Endothelial cell of umbilical vein (primary cell): ENCODE measurements around the gene RTN1. TPM values are rescaled to one million over a fixed set of nuclear protein-coding genes. Genes with fewer than 3 reads are reported as not detected.

Source experiments
- BruUV-seq: library from RNA; stranded (reverse); fragments of 400-500 nt; replicated peaks from 2 replicates; lab custom pipeline; 2021; lab: Mats Ljungman, UMichigan
- CTCF ChIA-PET: fragments of 300-600, 350-600 bp; sonication (Branson Sonifier 250); formaldehyde crosslinking; loops from one replicate; lab custom pipeline; 2021; ENCODE audit warnings: antibody characterized with exemption, inconsistent platforms; lab: Charles Lee
- POLR2A ChIA-PET: fragments of 300-600, 350-600 bp; sonication (Branson Sonifier 250); formaldehyde crosslinking; loops from one replicate; lab custom pipeline; 2021; ENCODE audit warnings: antibody characterized with exemption, inconsistent platforms; lab: Charles Lee
- DNase-seq: peaks from one replicate; pipeline ENCODE4 v3.0.0-alpha.2; 2011; ENCODE audit warnings: low read depth, low spot score
- FAIRE-seq: peaks from 2 replicates; lab custom pipeline; 2011; peaks lifted over from hg19 to GRCh38; lab: Jason Lieb, UNC
- H2AFZ ChIP-seq: 2 replicates; pipeline ENCODE4 v1.6.0; 2012; ENCODE audit warnings: low read depth, low read length, control low read depth, inconsistent platforms
- H3K27ac ChIP-seq: 2 replicates; pipeline ENCODE4 v1.5.1; 2011; ENCODE audit warnings: low read depth, mild to moderate bottlenecking, control low read depth, low read length, moderate library complexity; ENCODE audit not compliant: insufficient read depth
- H3K27me3 ChIP-seq, 2 experiments: 2 replicates each; pipeline versions ENCODE4 v1.6.0 to v1.6.1; 2011; ENCODE audit warnings: low read length in 2 of 2, mixed read lengths in 1 of 2; ENCODE audit not compliant: control insufficient read depth in 2 of 2, insufficient read depth in 2 of 2
- H3K36me3 ChIP-seq, 2 experiments: 2 replicates in 1 of 2; 3 replicates in 1 of 2; pipeline ENCODE4 v1.5.1; 2011; ENCODE audit warnings: low read length in 2 of 2, mild to moderate bottlenecking in 1 of 2, moderate library complexity in 1 of 2; ENCODE audit not compliant: control insufficient read depth in 2 of 2, insufficient read depth in 2 of 2; ENCODE audit errors: extremely low read depth in 1 of 2
- H3K4me1 ChIP-seq: 3 replicates; pipeline ENCODE4 v1.5.1; 2011; ENCODE audit warnings: mild to moderate bottlenecking, low read length; ENCODE audit not compliant: control insufficient read depth, insufficient read depth; ENCODE audit errors: extremely low read depth
- H3K4me2 ChIP-seq: 2 replicates; pipeline ENCODE4 v1.6.1; 2011; ENCODE audit warnings: low read length, control low read depth, mixed read lengths; ENCODE audit not compliant: insufficient read depth
- H3K4me3 ChIP-seq, 3 experiments: fragments of 200-600 bp in 1 of 3; sonication (generic), shearing (Covaris generic) in 1 of 3; replicated peaks in 1 of 3; 2 replicates each; pipeline ENCODE4 v1.5.1; 2011 to 2016; ENCODE audit warnings: control low read depth in 3 of 3, low read length in 3 of 3, mild to moderate bottlenecking in 2 of 3, inconsistent platforms in 1 of 3, low read depth in 1 of 3, moderate library complexity in 1 of 3; ENCODE audit not compliant: insufficient read depth in 1 of 3
- H3K79me2 ChIP-seq: 2 replicates; pipeline ENCODE4 v1.6.0; 2012; ENCODE audit warnings: low read length, inconsistent platforms; ENCODE audit not compliant: control insufficient read depth, insufficient read depth
- H3K9ac ChIP-seq: replicated peaks from 2 replicates; pipeline ENCODE3; 2011; ENCODE audit warnings: low read length, control low read depth; ENCODE audit not compliant: insufficient read depth; ENCODE audit errors: extremely low read depth
- H3K9me1 ChIP-seq: replicated peaks from 3 replicates; pipeline ENCODE4 v1.6.0; 2011; ENCODE audit warnings: mild to moderate bottlenecking, low read length; ENCODE audit not compliant: control insufficient read depth, insufficient read depth; ENCODE audit errors: extremely low read depth
- H3K9me3 ChIP-seq: replicated peaks from 2 replicates; pipeline ENCODE4 v1.5.1; 2012; ENCODE audit warnings: low read length, inconsistent platforms; ENCODE audit not compliant: control insufficient read depth, insufficient read depth
- H4K20me1 ChIP-seq: replicated peaks from 2 replicates; pipeline ENCODE3; 2011; ENCODE audit warnings: mild to moderate bottlenecking, low read length; ENCODE audit not compliant: control insufficient read depth, insufficient read depth; ENCODE audit errors: extremely low read depth
- EZH2 ChIP-seq: IDR thresholded peaks from 2 replicates; pipeline ENCODE4 v1.6.1; 2012; ENCODE audit warnings: borderline replicate concordance, low read depth, mild to moderate bottlenecking, moderate library complexity, low read length, inconsistent platforms; ENCODE audit not compliant: severe bottlenecking
- FOS ChIP-seq: IDR thresholded peaks from 2 replicates; pipeline ENCODE4 v1.6.1; 2011; ENCODE audit warnings: mild to moderate bottlenecking, low read length, moderate library complexity, borderline replicate concordance; ENCODE audit not compliant: insufficient read depth
- GATA2 ChIP-seq: IDR thresholded peaks from 2 replicates; pipeline ENCODE4 v1.7.0; 2011; ENCODE audit warnings: low read depth, mild to moderate bottlenecking, moderate library complexity, mixed read lengths, low read length; ENCODE audit not compliant: insufficient read length, insufficient read depth
- JUN ChIP-seq: IDR thresholded peaks from 2 replicates; pipeline ENCODE4 v1.6.1; 2011; ENCODE audit warnings: borderline replicate concordance, low read depth; ENCODE audit not compliant: insufficient read length, insufficient read depth
- MYC ChIP-seq: IDR thresholded peaks from one replicate; pipeline ENCODE4 v1.6.1; 2011; ENCODE audit warnings: mild to moderate bottlenecking, low read depth, low read length
- POLR2A ChIP-seq: IDR thresholded peaks from 2 replicates; pipeline ENCODE4 v1.6.1; 2012; ENCODE audit warnings: low read depth, mild to moderate bottlenecking, control low read depth, low read length
- POLR2AphosphoS5 ChIP-seq: IDR thresholded peaks from 2 replicates; pipeline ENCODE4 v1.6.1; 2012; ENCODE audit warnings: low read depth, mild to moderate bottlenecking, control low read depth, low read length, moderate library complexity; ENCODE audit not compliant: insufficient read depth
- dilution Hi-C: fragments of 300-500 bp; cut with MboI; formaldehyde crosslinking; loops from one replicate; pipeline ENCODE4 v1.15.0; 2019; ENCODE audit warnings: low sequenced_read_pairs; ENCODE audit not compliant: extremely low pct_ligation_motif_present
- intact Hi-C: fragments of 100-400 bp; cut with micrococcal nuclease; formaldehyde crosslinking; loops from one replicate; pipeline ENCODE4 v1.10.0; 2022
- polyA plus RNA-seq, 4 experiments: library from polyadenylated mRNA; depleted of rRNA in 3 of 4; stranded (reverse) in 3 of 4; unstranded in 1 of 4; fragments of >200 nt; gene quantifications; 2 replicates each; pipeline versions ENCODE4 v1.2.1 to v1.2.3, GENCODE V29; 2011 to 2012; ENCODE audit warnings: missing spikeins in 1 of 4
- total RNA-seq: library from RNA; stranded (reverse); gene quantifications from 2 replicates; pipeline ENCODE4 v1.2.3, GENCODE V29; 2021
- TF ChIP-seq, protein P1 (sequence below): IDR thresholded peaks from 2 replicates; pipeline ENCODE4 v1.6.1; 2011; ENCODE audit not compliant: insufficient read depth, insufficient read length
- TF ChIP-seq, protein P2 (sequence below), 2 donors: IDR thresholded peaks; 1 replicate in 1 of 2; 2 replicates in 1 of 2; pipeline ENCODE4 v1.5.1; 2011; ENCODE audit warnings: low read length in 2 of 2, mild to moderate bottlenecking in 2 of 2, moderate library complexity in 2 of 2, control low read depth in 1 of 2, inconsistent platforms in 1 of 2, low read depth in 1 of 2; ENCODE audit not compliant: insufficient read depth in 1 of 2; ENCODE audit errors: extremely low read depth in 1 of 2

The RTN1 gene
- total and polyA plus RNA-seq, 2 donors (not counting 3 experiments of a cell fraction or from before 2014, with no cell fraction given), result 0.10 to 0.29 TPM

DNA sequence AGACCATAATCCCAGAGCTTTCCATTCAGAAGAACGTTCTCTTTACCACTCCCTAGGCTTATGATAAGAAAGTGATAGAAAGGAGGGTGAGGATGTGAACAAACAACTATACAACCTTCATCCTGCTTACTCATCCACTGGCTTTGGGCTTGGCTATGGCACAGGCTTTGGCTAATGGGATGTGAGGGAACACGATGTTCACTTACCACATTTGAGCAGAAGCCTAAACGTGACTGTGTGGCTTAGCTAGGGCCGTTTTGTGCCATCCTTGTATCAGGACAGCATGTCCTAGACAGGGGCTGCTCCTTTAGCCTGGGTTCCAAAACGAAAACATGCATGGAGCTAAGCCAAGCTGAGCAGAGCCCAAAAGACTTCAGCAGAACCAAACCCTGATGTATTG, 175.4 kb downstream of the RTN1 start:
- Histone ChIP-seq H3K9me3 (no peaks in the 10 kb centered on the region), H2AFZ (no peak overlapping the region), H3K27me3 (no peaks in the 10 kb centered on the region), H3K9ac (no peak overlapping the region), H3K4me2 (no peak overlapping the region), H3K4me3 (no peak overlapping the region), H3K4me1 (no peaks in the 10 kb centered on the region), H3K27ac (no peak overlapping the region), H3K79me2 (no peaks in the 10 kb centered on the region), H4K20me1 (no peaks in the 10 kb centered on the region), H3K36me3 (no peaks in the 10 kb centered on the region), H3K9me1 (no peaks in the 10 kb centered on the region)
- no peak for TF ChIP-seq EZH2
- TF ChIP-seq POLR2AphosphoS5, result no peak
- no peak for TF ChIP-seq JUN
- TF ChIP-seq, protein P1, sequence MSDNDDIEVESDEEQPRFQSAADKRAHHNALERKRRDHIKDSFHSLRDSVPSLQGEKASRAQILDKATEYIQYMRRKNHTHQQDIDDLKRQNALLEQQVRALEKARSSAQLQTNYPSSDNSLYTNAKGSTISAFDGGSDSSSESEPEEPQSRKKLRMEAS, result no peak
- no peak for TF ChIP-seq GATA2
- no peak for TF ChIP-seq MYC
- TF ChIP-seq FOS, result no peak
- TF ChIP-seq, protein P2, sequence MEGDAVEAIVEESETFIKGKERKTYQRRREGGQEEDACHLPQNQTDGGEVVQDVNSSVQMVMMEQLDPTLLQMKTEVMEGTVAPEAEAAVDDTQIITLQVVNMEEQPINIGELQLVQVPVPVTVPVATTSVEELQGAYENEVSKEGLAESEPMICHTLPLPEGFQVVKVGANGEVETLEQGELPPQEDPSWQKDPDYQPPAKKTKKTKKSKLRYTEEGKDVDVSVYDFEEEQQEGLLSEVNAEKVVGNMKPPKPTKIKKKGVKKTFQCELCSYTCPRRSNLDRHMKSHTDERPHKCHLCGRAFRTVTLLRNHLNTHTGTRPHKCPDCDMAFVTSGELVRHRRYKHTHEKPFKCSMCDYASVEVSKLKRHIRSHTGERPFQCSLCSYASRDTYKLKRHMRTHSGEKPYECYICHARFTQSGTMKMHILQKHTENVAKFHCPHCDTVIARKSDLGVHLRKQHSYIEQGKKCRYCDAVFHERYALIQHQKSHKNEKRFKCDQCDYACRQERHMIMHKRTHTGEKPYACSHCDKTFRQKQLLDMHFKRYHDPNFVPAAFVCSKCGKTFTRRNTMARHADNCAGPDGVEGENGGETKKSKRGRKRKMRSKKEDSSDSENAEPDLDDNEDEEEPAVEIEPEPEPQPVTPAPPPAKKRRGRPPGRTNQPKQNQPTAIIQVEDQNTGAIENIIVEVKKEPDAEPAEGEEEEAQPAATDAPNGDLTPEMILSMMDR (IDR thresholded peaks at IDR 0.05; ENCODE audit: extremely low read depth in 1 of 2, insufficient read depth in 1 of 2, low read depth in 1 of 2, low read length in 2 of 2), result no peak
- TF ChIP-seq POLR2A, result no peak
- dilution Hi-C loops, result no loop called here
- no TSS peak for BruUV-seq
- no peak for FAIRE-seq
- DNase-seq, result no peak
- intact Hi-C loops, result no loop called here
- CTCF ChIA-PET, result no interaction called here
- POLR2A ChIA-PET, result no interaction called here
